ENCODE results near the gene SYNPO2.

DNA sequence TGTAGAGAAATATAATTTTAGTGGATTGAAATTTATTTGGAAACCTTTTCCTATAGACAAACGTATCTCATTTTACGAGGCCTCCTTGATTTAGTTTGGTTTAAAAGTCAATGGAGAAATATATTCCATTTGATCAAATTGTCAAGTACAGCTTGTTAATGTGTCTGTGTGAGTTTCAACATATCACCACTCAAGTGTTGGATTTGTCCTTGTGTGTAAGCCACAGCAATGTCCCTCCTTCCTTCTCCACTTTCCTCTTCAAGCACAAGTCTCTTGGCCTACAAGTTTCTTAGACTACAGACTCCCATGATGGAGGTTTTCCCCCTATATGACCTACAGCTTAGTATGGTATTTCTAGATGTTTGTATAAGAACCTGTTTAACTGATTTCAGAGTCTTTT, 104.7 kb downstream of the SYNPO2 start:
- TF ChIP-seq, protein P1, sequence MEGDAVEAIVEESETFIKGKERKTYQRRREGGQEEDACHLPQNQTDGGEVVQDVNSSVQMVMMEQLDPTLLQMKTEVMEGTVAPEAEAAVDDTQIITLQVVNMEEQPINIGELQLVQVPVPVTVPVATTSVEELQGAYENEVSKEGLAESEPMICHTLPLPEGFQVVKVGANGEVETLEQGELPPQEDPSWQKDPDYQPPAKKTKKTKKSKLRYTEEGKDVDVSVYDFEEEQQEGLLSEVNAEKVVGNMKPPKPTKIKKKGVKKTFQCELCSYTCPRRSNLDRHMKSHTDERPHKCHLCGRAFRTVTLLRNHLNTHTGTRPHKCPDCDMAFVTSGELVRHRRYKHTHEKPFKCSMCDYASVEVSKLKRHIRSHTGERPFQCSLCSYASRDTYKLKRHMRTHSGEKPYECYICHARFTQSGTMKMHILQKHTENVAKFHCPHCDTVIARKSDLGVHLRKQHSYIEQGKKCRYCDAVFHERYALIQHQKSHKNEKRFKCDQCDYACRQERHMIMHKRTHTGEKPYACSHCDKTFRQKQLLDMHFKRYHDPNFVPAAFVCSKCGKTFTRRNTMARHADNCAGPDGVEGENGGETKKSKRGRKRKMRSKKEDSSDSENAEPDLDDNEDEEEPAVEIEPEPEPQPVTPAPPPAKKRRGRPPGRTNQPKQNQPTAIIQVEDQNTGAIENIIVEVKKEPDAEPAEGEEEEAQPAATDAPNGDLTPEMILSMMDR (IDR thresholded peaks at IDR 0.05) = no peak
- TF ChIP-seq POLR2A (IDR thresholded peaks at IDR 0.05) = no peak
